SK-N-SH (cell line): ENCODE results near the gene WDR53. TPM values are rescaled to one million over a fixed set of nuclear protein-coding genes. Genes with fewer than 3 reads are reported as not detected.
A peak's percentile ranks its signal among the peaks of the same experiment; 100 is the strongest.

Experiments
- CTCF ChIA-PET: fragments of 300-600, 350-600 bp; formaldehyde crosslinking; extraction: SDS; loops from one replicate; lab custom pipeline; 2021; lab: Yijun Ruan, JAX
- POLR2A ChIA-PET: fragments of 350-600 bp; sonication (Branson Sonifier 250); formaldehyde crosslinking; extraction: SDS; loops from one replicate; lab custom pipeline; 2020; ENCODE audit warnings: antibody characterized with exemption, inconsistent platforms; lab: Yijun Ruan, JAX
- DNase-seq: peaks from one replicate; pipeline ENCODE4 v3.0.0; 2012
- H2AFZ ChIP-seq: fragments of 200-600 bp; sonication (generic); 2 replicates; pipeline ENCODE4 v1.8.1; 2016; ENCODE audit warnings: antibody characterized with exemption, mild to moderate bottlenecking, low read depth
- H3F3A ChIP-seq: fragments of 200-600 bp; sonication (generic); replicated peaks from 2 replicates; pipeline ENCODE3; 2016; ENCODE audit warnings: antibody characterized with exemption, mild to moderate bottlenecking; ENCODE audit not compliant: insufficient read depth
- H3K27ac ChIP-seq, 2 experiments: fragments of 200-500 bp in 1 of 2; fragments of 200-600 bp in 1 of 2; sonication (Bioruptor generic) in 1 of 2; sonication (generic), shearing (Covaris generic) in 1 of 2; 2 replicates each; pipeline versions ENCODE4 v1.5.1 to v1.6.1; 2014 to 2016; ENCODE audit warnings: low read depth in 2 of 2, inconsistent platforms in 1 of 2, low read length in 1 of 2, mild to moderate bottlenecking in 1 of 2, mixed read lengths in 1 of 2
- H3K27me3 ChIP-seq: fragments of 200-600 bp; sonication (generic), shearing (Covaris generic); 2 replicates; pipeline ENCODE4 v1.6.1; 2016; ENCODE audit warnings: mixed run types; ENCODE audit not compliant: insufficient read depth
- H3K36me3 ChIP-seq, 2 experiments: fragments of 200-500 bp in 1 of 2; fragments of 200-600 bp in 1 of 2; sonication (Bioruptor generic) in 1 of 2; sonication (generic) in 1 of 2; replicated peaks in 1 of 2; 2 replicates each; pipeline versions ENCODE3 to v1.5.1; 2014 to 2016; ENCODE audit warnings: low read length in 1 of 2, mild to moderate bottlenecking in 1 of 2; ENCODE audit not compliant: insufficient read depth in 2 of 2, control insufficient read depth in 1 of 2
- H3K4me1 ChIP-seq, 2 experiments: fragments of 200-500 bp in 1 of 2; fragments of 200-600 bp in 1 of 2; sonication (Bioruptor generic) in 1 of 2; sonication (generic), shearing (Covaris generic) in 1 of 2; 2 replicates each; pipeline versions ENCODE4 v1.5.1 to v1.6.1; 2014 to 2016; ENCODE audit warnings: low read depth in 1 of 2, low read length in 1 of 2, mixed run types in 1 of 2; ENCODE audit not compliant: insufficient read depth in 2 of 2, control insufficient read depth in 1 of 2
- H3K4me2 ChIP-seq: fragments of 200-600 bp; sonication (generic), shearing (Covaris generic); 2 replicates; pipeline ENCODE4 v1.6.1; 2017; ENCODE audit warnings: mixed run types
- H3K4me3 ChIP-seq, 2 experiments: fragments of 200-500 bp in 1 of 2; fragments of 200-600 bp in 1 of 2; sonication (Bioruptor generic) in 1 of 2; sonication (generic), shearing (Covaris generic) in 1 of 2; 2 replicates each; pipeline versions ENCODE4 v1.5.1 to v1.8.1; 2014 to 2016; ENCODE audit warnings: low read depth in 2 of 2, inconsistent platforms in 1 of 2, low read length in 1 of 2, mild to moderate bottlenecking in 1 of 2, mixed read lengths in 1 of 2, moderate library complexity in 1 of 2
- H3K79me2 ChIP-seq: fragments of 200-600 bp; sonication (generic); 2 replicates; pipeline ENCODE4 v1.8.1; 2017; ENCODE audit warnings: mild to moderate bottlenecking; ENCODE audit not compliant: insufficient read depth
- H3K9ac ChIP-seq: fragments of 200-600 bp; sonication (generic); 2 replicates; pipeline ENCODE4 v1.6.1; 2017; ENCODE audit warnings: mixed run types
- H3K9me2 ChIP-seq: fragments of 200-600 bp; sonication (generic); 2 replicates; pipeline ENCODE4 v1.6.1; 2017; ENCODE audit warnings: mixed run types
- H3K9me3 ChIP-seq: fragments of 200-600 bp; sonication (generic); 2 replicates; pipeline ENCODE4 v1.6.1; 2017; ENCODE audit warnings: mixed run types, mild to moderate bottlenecking, moderate library complexity
- H4K20me1 ChIP-seq: fragments of 200-600 bp; sonication (generic); 2 replicates; pipeline ENCODE4 v1.6.1; 2017; ENCODE audit warnings: mild to moderate bottlenecking, mixed run types; ENCODE audit not compliant: insufficient read depth
- CHD2 ChIP-seq: fragments of 150-350 bp; IDR thresholded peaks from 2 replicates; pipeline ENCODE4 v1.6.1; 2018; ENCODE audit warnings: low read length; ENCODE audit not compliant: partially characterized antibody
- CTCF ChIP-seq: fragments of 200-600 bp; sonication (generic); IDR thresholded peaks from 2 replicates; pipeline ENCODE4 v1.6.1; 2017; ENCODE audit warnings: antibody characterized with exemption, mild to moderate bottlenecking, moderate library complexity
- ELF1 ChIP-seq: IDR thresholded peaks from 2 replicates; pipeline ENCODE4 v1.4.0; 2012
- EP300 ChIP-seq, 2 experiments: IDR thresholded peaks; 2 replicates each; pipeline versions ENCODE4 v1.4.0 to v1.6.1; 2012; ENCODE audit warnings: borderline replicate concordance in 1 of 2, low read depth in 1 of 2, low read length in 1 of 2
- FOSL2 ChIP-seq: IDR thresholded peaks from 2 replicates; pipeline ENCODE4 v1.4.0; 2012; ENCODE audit warnings: low read depth, mild to moderate bottlenecking, moderate library complexity, borderline replicate concordance
- FOXM1 ChIP-seq: IDR thresholded peaks from 2 replicates; pipeline ENCODE4 v1.4.0; 2012; ENCODE audit warnings: low read depth, mild to moderate bottlenecking
- GABPA ChIP-seq: IDR thresholded peaks from 2 replicates; pipeline ENCODE4 v1.4.0; 2012; ENCODE audit warnings: low read depth, mild to moderate bottlenecking
- GATA2 ChIP-seq: sonication (generic); formaldehyde crosslinking; IDR thresholded peaks from 2 replicates; pipeline ENCODE4 v1.5.0; 2020; ENCODE audit warnings: mild to moderate bottlenecking, missing genetic modification reagents
- IRF3 ChIP-seq: fragments of 150-350 bp; IDR thresholded peaks from 2 replicates; pipeline ENCODE4 v1.6.1; 2016; ENCODE audit warnings: mild to moderate bottlenecking, low read depth, low read length
- JUND ChIP-seq: IDR thresholded peaks from 2 replicates; pipeline ENCODE4 v1.4.0; 2012
- MXI1 ChIP-seq: IDR thresholded peaks from 2 replicates; pipeline ENCODE4 v1.6.1; 2012; ENCODE audit warnings: mild to moderate bottlenecking, low read depth, low read length, improper control_type of control experiment
- SMC3 ChIP-seq: IDR thresholded peaks from 2 replicates; pipeline ENCODE4 v1.6.1; 2012; ENCODE audit warnings: low read depth, low read length, improper control_type of control experiment
- TCF12 ChIP-seq: IDR thresholded peaks from 2 replicates; pipeline ENCODE4 v1.4.0; 2012
- USF1 ChIP-seq: IDR thresholded peaks from 2 replicates; pipeline ENCODE4 v1.4.0; 2012; ENCODE audit warnings: low read depth, borderline replicate concordance
- USF2 ChIP-seq: fragments of 150-350 bp; IDR thresholded peaks from 2 replicates; pipeline ENCODE4 v1.6.1; 2017; ENCODE audit warnings: antibody characterized with exemption, low read length, low read depth, borderline replicate concordance
- YY1 ChIP-seq: IDR thresholded peaks from 2 replicates; pipeline ENCODE4 v1.4.0; 2012; ENCODE audit warnings: low read depth, mild to moderate bottlenecking
- WGBS: methylation state at CpG from one replicate; pipeline ENCODE4 v1.1.6; 2017; ENCODE audit warnings: low lambda C conversion rate; 5-methylcytosine and 5-hydroxymethylcytosine counted together
- polyA plus RNA-seq, 3 experiments: library from polyadenylated mRNA; depleted of rRNA; stranded (reverse); fragments of >200 nt; gene quantifications; 2 replicates each; pipeline ENCODE4 v1.2.3, GENCODE V29; 2012

The WDR53 gene
- polyA plus RNA-seq, 1 of the 3 experiments (the other 2 are of a cell fraction), result 7.0 TPM

GRCh38 chr3:196611761-196612483 lies 43.6 kb upstream of the WDR53 start:
- peak overlapping the region; percentile 33 for H3K4me2 ChIP-seq
- peak overlapping the region in 1 of 2 experiments; percentile 54; a peak in 2 of 4 replicates for H3K27ac ChIP-seq
- DNase-seq, result peak; percentile 48
- WGBS, result 78% methylated on average over 10 of the region's 10 CpGs
- H3K4me3 ChIP-seq, result no peak overlapping the region
- TF ChIP-seq JUND (no peak), GATA2 (CRISPR knock-in tag) (no peak), SMC3 (no peak), IRF3 (no peak), CHD2 (no peak), TCF12 (no peak; the same call in 1 of the 2 replicates), USF2 (no peak), FOSL2 (no peak), MXI1 (no peak), USF1 (no peak), FOXM1 (no peak), EP300 (IDR thresholded peaks at IDR 0.05; ENCODE audit: borderline replicate concordance in 1 of 2, low read depth in 1 of 2, low read length in 1 of 2) (no peak), ELF1 (no peak), YY1 (no peak), CTCF (no peak), GABPA (no peak)
- ChIA-PET CTCF (interaction anchor here (0.7 to 3.6 kb wide), 3 partner anchors 28 to 122 kb away, joined by 3 to 20 read pairs (median 3); no protein-coding TSS in a partner anchor), POLR2A (no interaction called here)
- no peak overlapping the region for H3K9ac ChIP-seq
- H3K36me3 ChIP-seq, result no peaks in the 10 kb centered on the region
- no peaks in the 10 kb centered on the region for H3K27me3 ChIP-seq
- H3F3A ChIP-seq, result no peaks in the 10 kb centered on the region
- H4K20me1 ChIP-seq, result no peaks in the 10 kb centered on the region
- no peaks in the 10 kb centered on the region for H3K79me2 ChIP-seq
- peak overlapping the region; percentile 78 for H2AFZ ChIP-seq
- H3K9me2 ChIP-seq, result no peaks in the 10 kb centered on the region
- 0 out of 2 replicates have a peak, but pooled peaks cover 3% of the 10 kb centered on the region for H3K9me3 ChIP-seq
- H3K4me1 ChIP-seq, result peaks cover 7 to 9% of the 10 kb centered on the region in 2 experiments; a peak in 2 of 4 replicates
